Loucy (cell line): Measurements from ENCODE around the gene TOLLIP.

Source experiments
- H2AFZ ChIP-seq: fragments of 200-600 bp; sonication (generic); 2 replicates; pipeline ENCODE4 v1.6.0; 2016; ENCODE audit warnings: antibody characterized with exemption, mild to moderate bottlenecking, low read length, moderate library complexity
- H3F3A ChIP-seq: fragments of 200-600 bp; 2 replicates; pipeline ENCODE4 v1.6.0; 2016; ENCODE audit warnings: antibody characterized with exemption, low read depth, mild to moderate bottlenecking
- H3K27me3 ChIP-seq: fragments of 200-600 bp; sonication (generic); 2 replicates; pipeline ENCODE4 v1.6.1; 2014; ENCODE audit warnings: low read length, mild to moderate bottlenecking; ENCODE audit not compliant: insufficient read depth, poor library complexity, severe bottlenecking
- H3K36me3 ChIP-seq: fragments of 200-600 bp; sonication (generic); 2 replicates; pipeline ENCODE4 v1.6.1; 2016; ENCODE audit warnings: low read length; ENCODE audit not compliant: insufficient read depth
- H3K4me1 ChIP-seq: fragments of 200-600 bp; sonication (generic); 2 replicates; pipeline ENCODE4 v1.5.1; 2014; ENCODE audit warnings: low read length, mild to moderate bottlenecking; ENCODE audit not compliant: insufficient read depth, poor library complexity, severe bottlenecking
- H3K4me2 ChIP-seq: fragments of 200-600 bp; sonication (generic); 2 replicates; pipeline ENCODE4 v1.6.0; 2014; ENCODE audit warnings: antibody characterized with exemption, low read length, low read depth, mild to moderate bottlenecking; ENCODE audit not compliant: poor library complexity, severe bottlenecking
- H3K4me3 ChIP-seq: fragments of 200-600 bp; sonication (generic); 2 replicates; pipeline ENCODE4 v1.5.1; 2014; ENCODE audit warnings: low read length, mild to moderate bottlenecking, mixed read lengths; ENCODE audit not compliant: poor library complexity, severe bottlenecking
- H3K79me2 ChIP-seq: fragments of 200-600 bp; sonication (generic); 2 replicates; pipeline ENCODE4 v1.6.1; 2014; ENCODE audit warnings: low read length; ENCODE audit not compliant: insufficient read depth
- H3K9ac ChIP-seq: fragments of 200-600 bp; sonication (generic); 2 replicates; pipeline ENCODE4 v1.6.0; 2014; ENCODE audit warnings: mild to moderate bottlenecking, low read depth, low read length, moderate library complexity; ENCODE audit not compliant: poor library complexity, severe bottlenecking
- H3K9me2 ChIP-seq: fragments of 200-600 bp; sonication (generic); replicated peaks from 2 replicates; pipeline ENCODE4 v1.6.1; 2016; ENCODE audit warnings: low read depth, low read length, mixed read lengths
- H3K9me3 ChIP-seq: fragments of 200-600 bp; sonication (generic); 2 replicates; pipeline ENCODE4 v1.6.1; 2014; ENCODE audit warnings: mild to moderate bottlenecking, antibody characterized with exemption, low read length, low read depth; ENCODE audit not compliant: insufficient read depth
- H4K20me1 ChIP-seq: fragments of 200-600 bp; sonication (generic); 2 replicates; pipeline ENCODE4 v1.6.0; 2014; ENCODE audit warnings: antibody characterized with exemption, low read length, mild to moderate bottlenecking; ENCODE audit not compliant: insufficient read depth, poor library complexity, severe bottlenecking
- EZH2phosphoT487 ChIP-seq: fragments of 200-600 bp; IDR thresholded peaks from 2 replicates; pipeline ENCODE4 v1.6.1; 2018; ENCODE audit warnings: antibody characterized with exemption, mild to moderate bottlenecking, moderate library complexity, borderline replicate concordance
- TF ChIP-seq, protein P1 (sequence below): fragments of 200-600 bp; sonication (generic); conservative IDR thresholded peaks from 2 replicates; pipeline ENCODE4 v1.5.1; 2014; ENCODE audit warnings: mild to moderate bottlenecking, antibody characterized with exemption, low read length

TOLLIP gene

DNA sequence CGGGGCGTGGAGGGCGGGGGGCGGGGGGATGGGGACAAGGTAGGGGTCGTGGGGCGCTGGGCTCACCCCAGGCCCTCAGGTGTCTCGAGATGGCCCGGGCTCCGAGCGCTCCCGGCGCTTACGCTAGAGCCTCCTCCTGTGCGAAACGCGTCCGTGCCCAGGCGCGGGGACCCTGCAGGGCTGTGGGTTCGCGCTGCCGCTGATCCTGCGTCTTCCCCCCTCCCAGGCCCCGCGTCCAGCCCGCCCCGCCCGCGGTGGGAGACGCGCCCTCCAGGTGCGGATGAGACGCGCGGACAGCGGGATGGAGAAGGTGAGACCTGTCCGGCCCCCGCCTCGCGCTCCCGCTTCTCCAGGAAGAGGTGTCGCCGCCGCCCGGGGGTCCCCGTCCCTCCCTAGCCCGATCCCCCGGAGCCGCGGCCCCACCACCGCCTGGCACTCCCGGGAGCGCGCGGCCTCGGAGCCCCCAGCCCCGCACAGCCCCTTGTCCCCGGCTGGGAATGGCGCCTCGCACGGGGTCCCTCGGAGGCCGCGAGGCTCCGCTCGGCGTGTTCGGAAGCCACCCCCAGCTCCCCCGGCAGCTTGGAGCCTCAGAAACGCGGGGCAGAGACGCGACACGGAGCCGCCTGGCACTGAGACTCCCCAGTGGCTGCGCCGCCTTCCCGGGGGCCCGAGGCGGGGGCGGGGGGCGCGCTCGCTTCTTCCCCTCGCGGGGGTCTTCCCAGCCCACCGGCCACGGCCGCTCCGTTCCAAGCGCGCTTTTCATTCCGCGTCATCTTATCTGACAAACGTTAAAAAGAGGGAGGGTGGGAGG lies 27.6 kb upstream of the TOLLIP start:
- Histone ChIP-seq H2AFZ (no peak overlapping the region), H3K79me2 (no peaks in the 10 kb centered on the region), H3K9me2 (no peaks in the 10 kb centered on the region), H3F3A (no peaks in the 10 kb centered on the region), H3K36me3 (no peaks in the 10 kb centered on the region), H3K9ac (no peak overlapping the region), H3K4me2 (no peak overlapping the region), H3K27me3 (no peaks in the 10 kb centered on the region), H4K20me1 (no peaks in the 10 kb centered on the region), H3K4me1 (no peaks in the 10 kb centered on the region), H3K4me3 (no peak overlapping the region), H3K9me3 (no peaks in the 10 kb centered on the region)
- no peak for TF ChIP-seq EZH2phosphoT487
- TF ChIP-seq, protein P1, sequence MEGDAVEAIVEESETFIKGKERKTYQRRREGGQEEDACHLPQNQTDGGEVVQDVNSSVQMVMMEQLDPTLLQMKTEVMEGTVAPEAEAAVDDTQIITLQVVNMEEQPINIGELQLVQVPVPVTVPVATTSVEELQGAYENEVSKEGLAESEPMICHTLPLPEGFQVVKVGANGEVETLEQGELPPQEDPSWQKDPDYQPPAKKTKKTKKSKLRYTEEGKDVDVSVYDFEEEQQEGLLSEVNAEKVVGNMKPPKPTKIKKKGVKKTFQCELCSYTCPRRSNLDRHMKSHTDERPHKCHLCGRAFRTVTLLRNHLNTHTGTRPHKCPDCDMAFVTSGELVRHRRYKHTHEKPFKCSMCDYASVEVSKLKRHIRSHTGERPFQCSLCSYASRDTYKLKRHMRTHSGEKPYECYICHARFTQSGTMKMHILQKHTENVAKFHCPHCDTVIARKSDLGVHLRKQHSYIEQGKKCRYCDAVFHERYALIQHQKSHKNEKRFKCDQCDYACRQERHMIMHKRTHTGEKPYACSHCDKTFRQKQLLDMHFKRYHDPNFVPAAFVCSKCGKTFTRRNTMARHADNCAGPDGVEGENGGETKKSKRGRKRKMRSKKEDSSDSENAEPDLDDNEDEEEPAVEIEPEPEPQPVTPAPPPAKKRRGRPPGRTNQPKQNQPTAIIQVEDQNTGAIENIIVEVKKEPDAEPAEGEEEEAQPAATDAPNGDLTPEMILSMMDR, result no peak

DNA sequence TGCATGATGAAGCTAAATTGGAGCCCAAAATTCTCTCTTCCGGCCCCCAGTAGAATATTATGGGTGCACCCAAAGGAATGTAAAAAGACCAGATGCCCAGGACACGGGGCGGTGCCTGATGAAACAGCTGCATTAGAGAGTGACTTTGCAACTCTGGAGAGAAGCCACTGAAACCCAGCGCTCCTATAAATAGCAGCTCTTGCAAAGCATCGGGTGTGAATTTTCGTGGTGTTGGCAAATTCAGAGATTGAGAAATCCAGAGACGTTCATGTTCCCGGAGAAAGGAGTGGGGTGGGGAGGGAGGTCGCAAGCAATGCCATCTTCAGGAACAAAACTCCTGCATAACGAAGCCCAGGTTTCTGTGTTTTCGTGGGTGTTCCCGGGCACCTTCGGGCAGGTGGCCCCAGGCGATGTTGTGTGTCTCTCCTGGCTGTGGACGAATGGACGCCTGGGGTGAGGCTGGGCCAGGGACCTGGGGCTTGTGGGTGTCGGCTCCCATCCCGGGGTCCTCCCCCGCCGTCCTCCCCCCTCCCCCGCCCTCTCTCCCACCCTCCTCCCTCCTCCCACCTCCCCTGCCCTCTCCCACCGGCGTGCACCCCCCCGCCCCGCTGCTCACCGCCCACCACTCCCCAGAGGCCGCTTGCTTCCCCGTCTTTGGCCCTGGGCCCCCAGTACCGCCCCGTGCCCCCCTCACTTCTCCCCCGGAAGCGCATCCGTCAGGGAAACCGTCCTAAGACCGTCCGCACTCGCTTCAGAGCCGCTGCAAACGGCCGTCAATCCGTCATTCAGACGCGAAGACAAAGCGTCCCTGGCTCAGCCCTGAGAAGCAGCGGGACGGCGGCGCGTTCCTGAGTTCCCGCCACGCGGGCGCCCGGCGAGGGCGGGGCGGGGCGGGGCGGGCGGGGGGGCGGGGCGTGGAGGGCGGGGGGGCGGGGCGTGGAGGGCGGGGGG lies 26.7 kb upstream of the TOLLIP start:
- no peak overlapping the region for H2AFZ ChIP-seq
- H3K4me2 ChIP-seq, result no peak overlapping the region
- no peak overlapping the region for H3K4me3 ChIP-seq
- TF ChIP-seq EZH2phosphoT487, result no peak
- TF ChIP-seq, protein P1, result no peak
- no peaks in the 10 kb centered on the region for H3K9me2 ChIP-seq
- H4K20me1 ChIP-seq, result no peaks in the 10 kb centered on the region
- H3K36me3 ChIP-seq, result no peaks in the 10 kb centered on the region
- H3K27me3 ChIP-seq, result no peaks in the 10 kb centered on the region
- H3K79me2 ChIP-seq, result no peaks in the 10 kb centered on the region
- no peaks in the 10 kb centered on the region for H3F3A ChIP-seq
- H3K4me1 ChIP-seq, result no peaks in the 10 kb centered on the region
- H3K9me3 ChIP-seq, result no peaks in the 10 kb centered on the region
- no peak overlapping the region for H3K9ac ChIP-seq

DNA sequence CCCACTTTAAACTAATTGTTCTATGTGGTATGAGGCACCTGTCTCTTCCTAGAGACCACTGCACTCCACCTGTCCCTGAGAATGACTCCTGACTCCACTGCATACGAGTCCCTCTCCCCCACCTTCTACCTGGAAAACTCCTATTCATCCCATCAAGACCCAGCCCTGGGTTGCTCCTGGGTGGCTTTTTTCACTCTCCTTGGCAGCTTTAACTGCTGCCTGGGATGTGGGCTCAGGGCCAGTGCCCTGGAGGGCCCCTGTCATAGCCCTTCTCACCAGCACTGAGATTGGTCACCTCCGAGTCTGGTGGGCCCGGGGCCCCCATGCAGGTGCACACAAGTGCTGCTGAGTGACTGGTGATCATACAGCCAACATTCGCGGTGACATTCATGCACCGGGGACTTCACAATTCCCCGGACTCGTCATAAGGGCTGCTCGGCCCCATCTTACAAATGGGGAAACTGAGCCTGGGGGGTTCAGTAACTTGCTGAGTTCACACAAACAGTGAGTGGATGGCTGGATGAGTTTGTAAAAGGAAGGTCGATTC lies 25.9 kb upstream of the TOLLIP start:
- no peaks in the 10 kb centered on the region for H3K79me2 ChIP-seq
- H3K9me3 ChIP-seq, result no peaks in the 10 kb centered on the region
- no peaks in the 10 kb centered on the region for H3F3A ChIP-seq
- H3K27me3 ChIP-seq, result no peaks in the 10 kb centered on the region
- H3K4me3 ChIP-seq, result no peak overlapping the region
- no peaks in the 10 kb centered on the region for H3K4me1 ChIP-seq
- H4K20me1 ChIP-seq, result no peaks in the 10 kb centered on the region
- H3K9me2 ChIP-seq, result no peaks in the 10 kb centered on the region
- no peak overlapping the region for H2AFZ ChIP-seq
- H3K9ac ChIP-seq, result no peak overlapping the region
- TF ChIP-seq, protein P1, result no peak
- TF ChIP-seq EZH2phosphoT487, result no peak
- no peak overlapping the region for H3K4me2 ChIP-seq
- H3K36me3 ChIP-seq, result no peaks in the 10 kb centered on the region
